Prostate gland (tissue), 2 donors: Measurements from ENCODE around the gene EXOSC2. TPM values are rescaled to one million over a fixed set of nuclear protein-coding genes. Genes with fewer than 3 reads are reported as not detected.

Experiments
- DNase-seq: peaks from one replicate; pipeline ENCODE4 v3.0.0-alpha.2; 2019; ENCODE audit warnings: low spot score
- H3K27ac ChIP-seq, 2 donors: fragments of 200-600 bp; sonication (generic); 2 replicates each; pipeline ENCODE4 v1.5.1; 2017 to 2019
- H3K27me3 ChIP-seq: fragments of 200-600 bp; sonication (generic); replicated peaks from 2 replicates; pipeline ENCODE4 v1.5.1; 2019; ENCODE audit not compliant: insufficient read depth
- H3K36me3 ChIP-seq, 2 donors: fragments of 200-600 bp; sonication (generic); 1 replicate in 1 of 2; 2 replicates in 1 of 2; pipeline versions ENCODE4 v1.5.1 to v1.8.1; 2017 to 2019
- H3K4me1 ChIP-seq: fragments of 200-600 bp; sonication (generic); replicated peaks from 2 replicates; pipeline ENCODE4 v1.5.1; 2019
- H3K4me3 ChIP-seq, 2 donors: fragments of 200-600 bp; sonication (generic); 2 replicates each; pipeline ENCODE4 v1.5.1; 2017 to 2019
- H3K9me3 ChIP-seq: fragments of 200-600 bp; sonication (generic); 2 replicates; pipeline ENCODE4 v1.5.1; 2017
- CTCF ChIP-seq, 4 experiments: fragments of 200-600 bp in 2 of 4; fragments of 450-650 bp in 2 of 4; sonication (generic) in 2 of 4; IDR thresholded peaks; 1 replicate in 3 of 4; 2 replicates in 1 of 4; pipeline ENCODE4 v1.5.1; 2016 to 2019; ENCODE audit warnings: antibody characterized with exemption in 4 of 4, mild to moderate bottlenecking in 2 of 4, moderate library complexity in 2 of 4
- POLR2A ChIP-seq: fragments of 450-650 bp; IDR thresholded peaks from one replicate; pipeline ENCODE4 v1.6.1; 2016; ENCODE audit warnings: antibody characterized with exemption, mild to moderate bottlenecking
- POLR2AphosphoS5 ChIP-seq: sonication (generic); formaldehyde crosslinking; IDR thresholded peaks from one replicate; pipeline ENCODE4 v1.6.1; 2017; ENCODE audit warnings: antibody characterized with exemption
- WGBS: methylation state at CpG from one replicate; pipeline ENCODE4 v1.1.5; 2018; 5-methylcytosine and 5-hydroxymethylcytosine counted together
- intact Hi-C: fragments of 100-400 bp; cut with DNase I; formaldehyde crosslinking; loops from one replicate; pipeline ENCODE4 v1.14.2; 2022
- total RNA-seq, 2 donors: library from RNA; depleted of rRNA; stranded (reverse); fragments of >200 nt; gene quantifications; one replicate each; pipeline ENCODE4 v1.1.0, GENCODE V29; 2016

The EXOSC2 gene
- total RNA-seq, 2 donors from 2014 or later: 18.4 to 22.7 TPM

DNA sequence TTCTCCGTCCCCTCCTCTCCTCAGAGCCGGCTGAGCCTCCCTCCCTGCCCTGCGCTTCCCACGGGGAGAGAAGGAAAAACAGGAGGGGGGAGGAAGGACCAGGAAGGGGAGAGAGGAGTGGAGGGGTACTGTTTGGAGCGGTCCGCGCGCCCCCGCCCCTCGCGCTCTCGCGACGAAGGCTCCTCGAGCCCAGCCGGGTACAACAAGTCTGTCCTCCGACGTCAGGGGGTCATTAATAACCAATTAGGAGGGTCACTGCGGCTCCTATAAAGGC lies 29.7 kb upstream of the EXOSC2 start:
- intact Hi-C loops: loop anchor here (10.0 kb wide), 1 partner anchor 69 kb away; no protein-coding TSS in a partner anchor
- Histone ChIP-seq H3K27ac (no peak overlapping the region), H3K36me3 (no peaks in the 10 kb centered on the region), H3K4me3 (no peak overlapping the region), H3K27me3 (peaks cover 69% of the 10 kb centered on the region), H3K9me3 (no peaks in the 10 kb centered on the region), H3K4me1 (no peaks in the 10 kb centered on the region)
- TF ChIP-seq POLR2A: no peak
- TF ChIP-seq POLR2AphosphoS5: no peak
- TF ChIP-seq CTCF (IDR thresholded peaks at IDR 0.05): no peak
- 0% methylated on average over 19 of the region's 19 CpGs for WGBS
- DNase-seq: no peak

GRCh38 chr9:130664251-130665028 lies 29.1 kb upstream of the EXOSC2 start, which contains the start of gene PRDM12:
TSS of gene PRDM12 (plus strand) at chr9:130664594. CDS start at chr9:130664654, 60 bp downstream.
- peaks cover 64% of the 10 kb centered on the region for H3K27me3 ChIP-seq
- WGBS: 4% methylated on average over 72 of the region's 76 CpGs

GRCh38 chr9:130665029-130665430 lies 28.6 kb upstream of the EXOSC2 start:
- intact Hi-C loops: loop anchor here (10.0 kb wide), 1 partner anchor 70 kb away; no protein-coding TSS in a partner anchor
- Histone ChIP-seq H3K4me1 (no peaks in the 10 kb centered on the region), H3K27me3 (peaks cover 58% of the 10 kb centered on the region), H3K27ac (no peak overlapping the region), H3K9me3 (no peaks in the 10 kb centered on the region), H3K36me3 (no peaks in the 10 kb centered on the region), H3K4me3 (no peak overlapping the region)
- no peak for TF ChIP-seq POLR2A
- TF ChIP-seq CTCF (IDR thresholded peaks at IDR 0.05): no peak
- no peak for TF ChIP-seq POLR2AphosphoS5
- DNase-seq: no peak
- WGBS: 2% methylated on average over 26 of the region's 26 CpGs

More at GRCh38 chr9:130664251-130665028, 29.1 kb upstream of the EXOSC2 start, which contains the start of gene PRDM12:
- no peaks in the 10 kb centered on the region for H3K36me3 ChIP-seq
- H3K9me3 ChIP-seq: no peaks in the 10 kb centered on the region
- no peak within 1 kb of the TSS for H3K4me3 ChIP-seq
- TF ChIP-seq CTCF (IDR thresholded peaks at IDR 0.05): no peak
- TF ChIP-seq POLR2A: no peak
- H3K27ac ChIP-seq: no peak within 1 kb of the TSS
- H3K4me1 ChIP-seq: no peaks in the 10 kb centered on the region
- no peak for DNase-seq
- intact Hi-C loops: loop anchor here (10.0 kb wide), 1 partner anchor 70 kb away; no protein-coding TSS in a partner anchor

GRCh38 chr9:130665431-130666392 lies 27.9 kb upstream of the EXOSC2 start:
- H3K9me3 ChIP-seq: no peaks in the 10 kb centered on the region
- no peaks in the 10 kb centered on the region for H3K4me1 ChIP-seq
- no peak for DNase-seq
- H3K27me3 ChIP-seq: peaks cover 56% of the 10 kb centered on the region
- no peaks in the 10 kb centered on the region for H3K36me3 ChIP-seq
- no peak overlapping the region for H3K27ac ChIP-seq
- H3K4me3 ChIP-seq: no peak overlapping the region
- no peak for TF ChIP-seq POLR2A
- WGBS: 6% methylated on average over 56 of the region's 61 CpGs
- intact Hi-C loops: loop anchor here (10.0 kb wide), 1 partner anchor 71 kb away; no protein-coding TSS in a partner anchor
